KMS-11 (cell line): ENCODE data around the gene TCEA3.

Source experiments
- H2AFZ ChIP-seq: fragments of 200-600 bp; sonication (generic); 2 replicates; pipeline ENCODE4 v1.6.1; 2016; ENCODE audit warnings: antibody characterized with exemption, mixed run types, low read depth
- H3K27ac ChIP-seq: fragments of 200-600 bp; sonication (generic); 2 replicates; pipeline ENCODE4 v1.6.1; 2016; ENCODE audit warnings: mild to moderate bottlenecking, mixed run types
- H3K27me3 ChIP-seq: fragments of 200-600 bp; sonication (generic); 2 replicates; pipeline ENCODE4 v1.6.1; 2017; ENCODE audit warnings: mild to moderate bottlenecking, low read depth, mixed run types, moderate library complexity; ENCODE audit not compliant: insufficient read depth
- H3K36me3 ChIP-seq: fragments of 200-600 bp; sonication (generic); 2 replicates; pipeline ENCODE4 v1.6.1; 2017; ENCODE audit warnings: mild to moderate bottlenecking, mixed run types; ENCODE audit not compliant: insufficient read depth
- H3K4me1 ChIP-seq: fragments of 200-600 bp; sonication (generic); 2 replicates; pipeline ENCODE4 v1.6.1; 2016; ENCODE audit warnings: mild to moderate bottlenecking, low read depth, mixed run types; ENCODE audit not compliant: poor library complexity, severe bottlenecking
- H3K4me2 ChIP-seq: fragments of 200-600 bp; sonication (generic); 2 replicates; pipeline ENCODE4 v1.7.0; 2016; ENCODE audit warnings: mild to moderate bottlenecking, mixed run types
- H3K4me3 ChIP-seq: fragments of 200-600 bp; sonication (generic); IDR thresholded peaks from 2 replicates; pipeline ENCODE4 v1.6.1; 2017; ENCODE audit warnings: low read depth, low read length, mixed read lengths; ENCODE audit not compliant: insufficient read depth
- H3K79me2 ChIP-seq: fragments of 200-600 bp; sonication (generic); 2 replicates; pipeline ENCODE4 v1.6.1; 2016; ENCODE audit warnings: low read depth, mixed run types; ENCODE audit not compliant: insufficient read depth
- H3K9ac ChIP-seq: fragments of 200-600 bp; sonication (generic); 2 replicates; pipeline ENCODE4 v1.6.1; 2016; ENCODE audit warnings: mild to moderate bottlenecking, mixed run types
- H4K20me1 ChIP-seq: fragments of 200-600 bp; sonication (generic); 2 replicates; pipeline ENCODE4 v1.6.1; 2016; ENCODE audit warnings: mild to moderate bottlenecking, mixed run types; ENCODE audit not compliant: insufficient read depth
- TF ChIP-seq, protein P1 (sequence below): fragments of 200-600 bp; sonication (generic); conservative IDR thresholded peaks from 2 replicates; pipeline ENCODE4 v1.6.1; 2017; ENCODE audit warnings: low read depth, mild to moderate bottlenecking, antibody characterized with exemption, low read length, moderate library complexity, mixed read lengths

Gene TCEA3

DNA sequence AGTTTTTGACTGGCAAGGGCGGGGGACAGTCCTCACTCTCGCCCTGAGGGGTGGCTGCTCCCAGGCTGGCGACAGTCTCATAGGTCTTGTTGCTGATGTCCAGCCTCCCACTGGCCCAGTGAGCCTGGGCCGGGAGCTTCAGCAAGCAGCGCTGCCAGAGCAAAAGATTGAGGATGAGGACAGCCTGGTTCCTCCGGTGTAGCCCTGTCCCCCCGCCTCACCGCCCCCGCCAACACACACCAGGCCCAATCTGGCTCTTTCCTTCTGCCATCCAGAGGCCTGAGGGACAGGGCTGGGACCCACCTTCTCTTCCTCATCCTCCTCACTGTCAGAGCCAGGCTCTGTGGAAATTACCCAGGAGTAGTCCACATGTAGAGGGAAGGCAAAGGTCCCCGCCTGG is 8.6 kb upstream of the TCEA3 start:
- Histone ChIP-seq H3K4me1 (no peaks in the 10 kb centered on the region), H3K36me3 (no peaks in the 10 kb centered on the region), H3K27ac (no peak overlapping the region), H3K79me2 (no peaks in the 10 kb centered on the region), H2AFZ (no peak overlapping the region), H3K4me2 (no peak overlapping the region), H3K9ac (no peak overlapping the region), H4K20me1 (no peaks in the 10 kb centered on the region), H3K4me3 (no peak overlapping the region), H3K27me3 (no peaks in the 10 kb centered on the region)
- TF ChIP-seq, protein P1, sequence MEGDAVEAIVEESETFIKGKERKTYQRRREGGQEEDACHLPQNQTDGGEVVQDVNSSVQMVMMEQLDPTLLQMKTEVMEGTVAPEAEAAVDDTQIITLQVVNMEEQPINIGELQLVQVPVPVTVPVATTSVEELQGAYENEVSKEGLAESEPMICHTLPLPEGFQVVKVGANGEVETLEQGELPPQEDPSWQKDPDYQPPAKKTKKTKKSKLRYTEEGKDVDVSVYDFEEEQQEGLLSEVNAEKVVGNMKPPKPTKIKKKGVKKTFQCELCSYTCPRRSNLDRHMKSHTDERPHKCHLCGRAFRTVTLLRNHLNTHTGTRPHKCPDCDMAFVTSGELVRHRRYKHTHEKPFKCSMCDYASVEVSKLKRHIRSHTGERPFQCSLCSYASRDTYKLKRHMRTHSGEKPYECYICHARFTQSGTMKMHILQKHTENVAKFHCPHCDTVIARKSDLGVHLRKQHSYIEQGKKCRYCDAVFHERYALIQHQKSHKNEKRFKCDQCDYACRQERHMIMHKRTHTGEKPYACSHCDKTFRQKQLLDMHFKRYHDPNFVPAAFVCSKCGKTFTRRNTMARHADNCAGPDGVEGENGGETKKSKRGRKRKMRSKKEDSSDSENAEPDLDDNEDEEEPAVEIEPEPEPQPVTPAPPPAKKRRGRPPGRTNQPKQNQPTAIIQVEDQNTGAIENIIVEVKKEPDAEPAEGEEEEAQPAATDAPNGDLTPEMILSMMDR, result no peak

DNA sequence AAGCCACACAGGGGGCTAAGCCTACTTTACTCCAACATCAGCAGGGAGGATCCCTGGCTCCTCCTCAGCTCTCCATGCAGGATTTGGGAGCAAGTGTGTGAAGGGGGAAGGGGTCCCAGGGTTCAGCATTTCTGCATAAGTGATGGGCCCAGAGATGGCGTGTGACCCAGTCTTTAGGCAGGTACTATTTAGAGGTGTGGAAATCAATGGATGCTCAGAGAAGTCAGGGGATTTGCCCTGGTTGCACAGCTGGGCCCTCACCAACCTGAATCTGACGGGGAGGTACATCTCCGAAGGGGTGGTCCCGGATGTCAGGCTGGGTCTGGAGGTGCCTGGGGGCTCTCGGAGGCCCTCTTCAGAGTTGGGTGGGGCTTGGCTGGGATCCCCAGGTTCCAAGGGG is 6.9 kb upstream of the TCEA3 start:
- TF ChIP-seq, protein P1, result no peak
- H3K79me2 ChIP-seq, result no peaks in the 10 kb centered on the region
- H3K36me3 ChIP-seq, result no peaks in the 10 kb centered on the region
- no peak overlapping the region for H2AFZ ChIP-seq
- H3K9ac ChIP-seq, result no peak overlapping the region
- no peak overlapping the region for H3K4me3 ChIP-seq
- H4K20me1 ChIP-seq, result no peaks in the 10 kb centered on the region
- H3K4me2 ChIP-seq, result no peak overlapping the region
- no peak overlapping the region for H3K27ac ChIP-seq
- H3K4me1 ChIP-seq, result no peaks in the 10 kb centered on the region
- H3K27me3 ChIP-seq, result no peaks in the 10 kb centered on the region

DNA sequence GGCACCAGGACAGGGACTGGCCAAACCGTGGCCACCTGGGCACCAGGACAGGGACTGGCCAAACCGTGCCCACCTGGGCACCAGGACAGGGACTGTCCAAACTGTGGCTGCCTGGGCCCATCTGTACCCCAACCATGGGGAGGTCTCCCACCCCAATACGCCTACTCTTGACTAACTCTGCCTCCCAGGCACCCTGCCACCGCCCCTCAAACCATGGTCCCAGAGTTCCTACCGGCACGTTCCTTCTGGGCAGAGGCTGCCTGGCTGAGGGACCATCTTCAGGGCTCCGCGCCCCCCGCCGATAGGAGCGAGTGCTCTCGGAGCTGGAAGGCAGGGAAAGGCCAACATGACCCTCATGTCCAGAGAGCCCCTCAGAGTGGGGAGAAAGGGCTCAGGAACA is 6.3 kb upstream of the TCEA3 start:
- TF ChIP-seq, protein P1, result no peak
- no peaks in the 10 kb centered on the region for H3K27me3 ChIP-seq
- H3K4me3 ChIP-seq, result no peak overlapping the region
- no peak overlapping the region for H3K27ac ChIP-seq
- H3K79me2 ChIP-seq, result no peaks in the 10 kb centered on the region
- no peak overlapping the region for H3K4me2 ChIP-seq
- H3K36me3 ChIP-seq, result no peaks in the 10 kb centered on the region
- H3K4me1 ChIP-seq, result no peaks in the 10 kb centered on the region
- no peak overlapping the region for H2AFZ ChIP-seq
- no peaks in the 10 kb centered on the region for H4K20me1 ChIP-seq
- H3K9ac ChIP-seq, result no peak overlapping the region

DNA sequence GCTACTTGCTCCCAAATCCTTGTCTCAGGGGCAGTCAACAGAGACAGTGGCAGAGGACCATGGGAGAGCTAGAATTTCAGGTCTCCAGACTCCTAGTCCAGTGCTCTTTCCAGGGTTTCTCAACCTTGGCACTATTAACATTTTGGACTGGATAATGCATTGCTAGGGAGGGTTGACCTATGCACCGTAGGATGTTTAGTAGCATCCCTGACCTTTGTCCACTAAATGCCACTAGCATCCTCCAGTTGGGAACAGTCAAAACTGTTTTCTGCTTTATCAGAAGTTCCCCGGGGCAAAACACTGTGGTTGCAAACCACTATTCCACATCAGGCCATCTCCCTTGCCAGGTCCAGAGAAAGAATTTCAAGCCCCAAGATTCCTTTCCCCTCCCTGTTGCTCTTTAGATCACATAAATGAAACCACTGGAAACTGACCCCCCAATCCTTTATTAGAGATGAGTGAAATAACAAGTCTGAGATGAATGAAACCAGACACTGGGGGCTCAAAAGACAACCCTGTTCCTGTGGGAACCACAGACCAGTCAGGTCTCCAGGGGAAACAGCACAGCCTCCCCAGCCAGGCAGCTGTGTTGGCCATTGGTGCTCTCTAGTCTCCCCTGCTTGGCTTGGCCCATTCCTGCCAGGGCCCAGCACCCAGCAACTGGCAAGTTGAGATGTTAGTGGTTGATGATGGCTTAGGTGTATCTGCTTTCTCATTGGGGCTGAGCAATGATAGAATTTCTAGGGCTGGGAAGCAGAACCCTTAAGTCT is 3.8 kb upstream of the TCEA3 start:
- H3K4me2 ChIP-seq, result no peak overlapping the region
- no peaks in the 10 kb centered on the region for H3K36me3 ChIP-seq
- H3K27me3 ChIP-seq, result no peaks in the 10 kb centered on the region
- H2AFZ ChIP-seq, result no peak overlapping the region
- H3K9ac ChIP-seq, result no peak overlapping the region
- H3K4me3 ChIP-seq, result no peak overlapping the region
- H3K79me2 ChIP-seq, result no peaks in the 10 kb centered on the region
- peaks cover 4% of the 10 kb centered on the region for H3K4me1 ChIP-seq
- TF ChIP-seq, protein P1, result no peak
- H4K20me1 ChIP-seq, result no peaks in the 10 kb centered on the region
- H3K27ac ChIP-seq, result no peak overlapping the region
